GM13977 (cell line): Measurements from ENCODE around the gene LSM5.

Source experiments
- DNase-seq: peaks from one replicate; pipeline ENCODE4 v3.0.0; 2012; ENCODE audit warnings: low spot score
- in situ Hi-C: fragments of 300-500 bp; cut with MboI; formaldehyde crosslinking; loops from one replicate; pipeline ENCODE4 v1.12.0; 2022; ENCODE audit warnings: low sequenced_read_pairs, low pct_unique_long_range_greater_than_20kb, mixed read lengths, inconsistent platforms; ENCODE audit not compliant: unreplicated experiment
- TF ChIP-seq, protein P1 (sequence below): IDR thresholded peaks from 2 replicates; pipeline ENCODE4 v1.5.1; 2012; ENCODE audit warnings: mild to moderate bottlenecking, control low read depth; ENCODE audit not compliant: insufficient read depth; ENCODE audit errors: extremely low read depth, missing control alignments

The LSM5 gene

DNA sequence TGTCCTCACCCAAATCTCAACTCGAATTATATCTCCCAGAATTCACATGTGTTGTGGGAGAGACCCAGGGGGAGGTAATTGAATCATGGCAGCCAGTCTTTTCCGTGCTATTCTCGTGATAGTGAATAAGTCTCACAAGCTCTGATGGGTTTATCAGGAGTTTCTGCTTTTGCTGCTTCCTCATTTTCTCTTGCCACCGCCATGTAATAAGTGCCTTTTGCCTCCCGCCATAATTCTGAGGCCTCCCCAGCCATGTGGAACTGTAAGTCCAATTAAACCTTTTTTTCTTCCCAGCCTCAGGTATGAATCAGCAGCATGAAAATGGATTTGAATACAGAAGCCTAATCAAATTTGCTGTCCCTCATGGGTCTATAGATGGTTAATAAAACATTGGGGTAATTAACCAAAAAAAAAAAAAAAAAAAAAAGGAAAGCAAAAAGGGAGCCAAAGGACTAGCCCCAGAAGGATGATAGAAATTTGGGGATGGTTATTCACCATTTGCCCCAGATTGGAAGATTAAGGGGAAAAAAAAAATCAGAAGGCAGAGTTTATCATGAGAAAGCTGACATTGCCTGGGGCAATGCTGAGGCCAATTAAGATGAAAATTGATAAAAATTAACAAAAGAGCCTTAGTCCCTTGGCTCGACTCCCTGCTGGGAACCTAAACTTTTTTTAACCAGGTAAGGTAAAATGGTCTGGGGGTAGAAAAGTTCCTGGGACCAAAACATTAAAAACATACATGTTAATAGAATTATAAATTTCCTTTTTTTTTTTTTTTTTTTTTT, 32.8 kb upstream of the LSM5 start:
- TF ChIP-seq, protein P1, sequence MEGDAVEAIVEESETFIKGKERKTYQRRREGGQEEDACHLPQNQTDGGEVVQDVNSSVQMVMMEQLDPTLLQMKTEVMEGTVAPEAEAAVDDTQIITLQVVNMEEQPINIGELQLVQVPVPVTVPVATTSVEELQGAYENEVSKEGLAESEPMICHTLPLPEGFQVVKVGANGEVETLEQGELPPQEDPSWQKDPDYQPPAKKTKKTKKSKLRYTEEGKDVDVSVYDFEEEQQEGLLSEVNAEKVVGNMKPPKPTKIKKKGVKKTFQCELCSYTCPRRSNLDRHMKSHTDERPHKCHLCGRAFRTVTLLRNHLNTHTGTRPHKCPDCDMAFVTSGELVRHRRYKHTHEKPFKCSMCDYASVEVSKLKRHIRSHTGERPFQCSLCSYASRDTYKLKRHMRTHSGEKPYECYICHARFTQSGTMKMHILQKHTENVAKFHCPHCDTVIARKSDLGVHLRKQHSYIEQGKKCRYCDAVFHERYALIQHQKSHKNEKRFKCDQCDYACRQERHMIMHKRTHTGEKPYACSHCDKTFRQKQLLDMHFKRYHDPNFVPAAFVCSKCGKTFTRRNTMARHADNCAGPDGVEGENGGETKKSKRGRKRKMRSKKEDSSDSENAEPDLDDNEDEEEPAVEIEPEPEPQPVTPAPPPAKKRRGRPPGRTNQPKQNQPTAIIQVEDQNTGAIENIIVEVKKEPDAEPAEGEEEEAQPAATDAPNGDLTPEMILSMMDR: no peak
- in situ Hi-C loops: no loop called here
- no peak for DNase-seq

DNA sequence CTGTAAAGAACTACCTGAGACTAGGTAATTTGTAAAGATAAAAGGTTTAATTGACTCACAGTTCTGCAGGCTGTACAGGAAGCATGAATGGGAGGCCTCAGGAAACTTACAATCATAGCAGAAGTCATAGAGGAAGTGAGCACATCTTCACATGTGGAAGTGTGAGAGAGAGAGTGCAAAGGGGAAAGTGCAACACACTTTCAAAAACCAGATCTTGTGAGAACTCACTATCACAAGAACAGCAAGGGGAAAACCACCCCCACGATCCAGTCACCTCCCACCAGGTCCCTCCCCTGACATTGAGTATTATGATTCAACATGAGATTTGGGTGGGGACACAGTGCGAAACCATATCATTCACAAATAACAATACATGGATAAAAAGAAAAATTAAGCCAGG, 29.6 kb upstream of the LSM5 start:
- in situ Hi-C loops: no loop called here
- DNase-seq: no peak
- TF ChIP-seq, protein P1: no peak

DNA sequence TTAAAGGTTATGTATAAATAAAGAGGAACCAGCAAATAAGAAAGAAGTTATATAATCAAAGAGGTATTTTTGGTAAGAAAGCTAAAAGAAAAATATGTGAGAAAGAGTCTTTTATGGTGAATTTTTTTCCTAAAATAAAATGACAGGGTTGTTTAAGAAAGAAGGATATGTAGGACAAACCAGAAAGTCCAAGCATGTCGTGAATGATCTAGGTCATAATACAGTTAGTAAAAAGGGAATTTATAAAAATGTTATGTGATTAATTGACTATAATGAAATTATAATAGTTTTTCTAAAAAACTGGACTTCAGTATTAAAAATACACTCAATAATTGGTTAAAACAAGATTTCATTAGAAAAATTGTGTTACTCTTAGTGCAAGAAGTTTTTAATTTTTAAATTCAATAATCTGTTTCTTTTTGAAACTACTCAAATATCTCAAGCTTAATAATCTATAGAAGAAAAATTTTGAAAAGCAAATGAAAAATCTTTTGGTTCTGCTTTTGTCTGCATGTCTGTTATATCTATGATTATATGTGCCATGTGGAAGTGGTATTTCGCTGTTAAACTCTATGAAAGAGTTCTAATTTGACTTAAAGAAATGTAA, 28.5 kb upstream of the LSM5 start:
- TF ChIP-seq, protein P1: no peak
- DNase-seq: no peak
- in situ Hi-C loops: no loop called here

DNA sequence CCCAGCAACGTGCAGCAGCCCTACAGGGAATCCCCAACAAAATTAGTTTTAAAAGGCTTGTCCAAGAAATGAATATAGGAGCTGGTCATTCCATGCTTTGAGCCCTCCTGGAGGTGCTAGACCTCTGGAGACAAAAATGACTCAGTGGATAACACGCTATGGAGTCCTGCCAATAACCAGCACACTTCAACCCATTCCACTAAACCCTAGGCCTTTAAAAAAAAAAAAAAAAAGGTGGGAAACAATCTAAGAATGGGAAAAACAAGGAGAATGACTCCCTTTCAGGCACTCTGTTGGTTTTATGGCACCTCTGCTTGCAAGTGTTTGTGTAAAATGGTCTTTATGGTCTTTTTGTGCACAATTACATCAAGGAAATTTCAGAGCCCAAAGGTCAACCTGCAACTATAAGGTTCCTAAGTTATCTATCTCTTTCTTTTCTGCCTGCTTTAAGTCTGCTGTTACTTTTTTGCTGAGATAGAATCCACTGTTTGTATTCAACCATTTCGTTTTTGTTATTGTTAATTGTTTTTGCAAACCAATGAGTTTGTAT, 26.4 kb upstream of the LSM5 start:
- DNase-seq: no peak
- TF ChIP-seq, protein P1: no peak
- in situ Hi-C loops: no loop called here

DNA sequence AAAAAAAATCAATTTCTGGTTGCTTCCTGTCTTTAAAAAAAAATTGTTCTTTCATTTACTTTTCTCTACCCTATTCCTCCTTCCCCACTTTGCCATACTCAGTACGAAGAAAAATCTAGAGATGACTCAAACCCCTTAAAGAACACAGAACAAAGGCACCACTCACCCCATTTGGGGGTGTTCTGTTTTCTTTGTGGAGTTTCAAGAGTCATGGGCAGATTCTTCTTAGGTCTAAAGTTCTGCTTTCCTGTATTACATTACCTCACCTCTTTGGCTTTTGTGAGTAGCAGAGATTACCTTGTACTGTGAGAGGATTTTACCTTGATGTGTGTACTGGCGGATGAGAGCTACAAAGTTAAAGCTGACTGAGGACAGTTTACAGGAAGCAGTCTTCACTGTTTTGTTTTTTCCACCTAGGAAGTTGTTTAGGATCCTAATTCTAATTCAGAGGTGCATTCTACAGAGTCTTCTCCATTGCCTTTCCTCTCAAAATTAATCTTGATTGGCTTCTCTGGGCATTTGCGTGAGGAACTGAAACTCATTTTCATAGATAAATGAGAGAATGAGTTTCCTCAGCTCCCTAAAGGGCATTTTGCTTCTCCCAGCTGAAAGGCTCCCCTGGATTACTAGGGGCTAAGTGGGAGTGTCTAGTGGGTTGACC, 25.8 kb upstream of the LSM5 start:
- TF ChIP-seq, protein P1: no peak
- in situ Hi-C loops: no loop called here
- peak; percentile 32 for DNase-seq

DNA sequence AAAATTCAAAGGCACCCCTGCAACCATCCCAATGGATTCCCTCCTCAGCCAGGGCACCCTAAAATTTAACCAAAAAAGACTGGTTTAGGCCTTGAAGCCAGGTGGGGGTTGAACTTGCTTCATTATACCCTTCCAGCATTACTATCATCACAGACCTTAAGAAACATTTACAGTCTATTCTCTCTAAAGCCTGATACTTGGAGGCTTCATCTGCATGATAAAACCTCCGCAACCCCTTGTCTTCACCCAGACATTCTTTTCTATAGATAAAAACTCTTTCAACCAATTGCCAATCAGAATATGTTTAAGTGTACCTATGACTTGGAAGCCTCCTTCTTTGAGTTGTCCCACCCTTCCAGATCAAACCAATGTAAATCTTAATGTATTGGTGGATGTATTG, 23.0 kb upstream of the LSM5 start:
- in situ Hi-C loops: no loop called here
- TF ChIP-seq, protein P1: no peak
- DNase-seq: no peak
